ENCODE results near the gene CPNE6. TPM values are rescaled to one million over a fixed set of nuclear protein-coding genes. Genes with fewer than 3 reads are reported as not detected.
A peak's percentile ranks its signal among the peaks of the same experiment; 100 is the strongest.
"Not testable (repeated sequence)": the region's sequence is repeated elsewhere in the genome, so short reads cannot be mapped to it uniquely, and the experiment has no call there.

CPNE6 gene
- total and polyA plus RNA-seq, 2 donors (not counting 1 experiment from before 2014, with no cell fraction given) = not detected

GRCh38 chr14:24040692-24041091 lies 30.7 kb upstream of the CPNE6 start:
- Histone ChIP-seq H2AFZ (ENCODE audit: insufficient read depth, low read depth, low read length, poor library complexity, severe bottlenecking) (no peak overlapping the region), H3K4me1 (ENCODE audit: control insufficient read depth in 2 of 2, insufficient read depth in 2 of 2, low read length in 2 of 2) (peaks cover 0 to 9% of the 10 kb centered on the region in 2 donors), H3K27me3 (replicated peaks in 1 of 4; ENCODE audit: control extremely low read depth in 1 of 4, control insufficient read depth in 3 of 4, insufficient read depth in 4 of 4, low read length in 3 of 4) (no peaks in the 10 kb centered on the region), H3K27ac (ENCODE audit: low read length in 2 of 2) (no peak overlapping the region), H3K4me3 (ENCODE audit: control extremely low read depth in 1 of 5, extremely low read depth in 1 of 5, insufficient read depth in 1 of 5, low read depth in 2 of 5, low read length in 4 of 5) (no peak overlapping the region), H3K9me3 (ENCODE audit: control extremely low read depth in 1 of 3, control insufficient read depth in 2 of 3, insufficient read depth in 1 of 3, low read length in 2 of 3) (no peaks in the 10 kb centered on the region), H3K4me2 (replicated peaks; ENCODE audit: low read depth, low read length, poor library complexity, severe bottlenecking) (no peak overlapping the region), H3K36me3 (replicated peaks in 1 of 2; ENCODE audit: control extremely low read depth in 1 of 2, control insufficient read depth in 1 of 2, extremely low read depth in 1 of 2, insufficient read depth in 2 of 2, low read length in 1 of 2) (no peaks in the 10 kb centered on the region), H3K9ac (ENCODE audit: low read length) (no peak overlapping the region), H3K79me2 (ENCODE audit: control insufficient read depth, insufficient read depth, low read length) (no peaks in the 10 kb centered on the region), H4K20me1 (ENCODE audit: control insufficient read depth, insufficient read depth, low read length, poor library complexity, severe bottlenecking) (no peaks in the 10 kb centered on the region)
- POLR2A ChIA-PET = no interaction called here
- DNase-seq = no peak
- WGBS (ENCODE audit: insufficient coverage) = 83% methylated on average over 1 of the region's 2 CpGs
- ATAC-seq (ENCODE audit: low read depth) = no peak
- H3K4me3 Mint-ChIP-seq = no peak overlapping the region
- intact Hi-C loops (cut with micrococcal nuclease) = no loop called here
- H3K9me3 Mint-ChIP-seq (ENCODE audit: insufficient read depth) = no peaks in the 10 kb centered on the region
- H3K27ac Mint-ChIP-seq = no peak overlapping the region
- TF ChIP-seq EZH2 (IDR thresholded peaks at IDR 0.05; ENCODE audit: borderline replicate concordance, insufficient read depth, low read depth, low read length, poor library complexity, severe bottlenecking) = no peak
- no peak for TF ChIP-seq CTCF (IDR thresholded peaks at IDR 0.05)
- peaks cover 9% of the 10 kb centered on the region for H3K4me1 Mint-ChIP-seq
- CTCF ChIA-PET = no interaction called here
- no peaks in the 10 kb centered on the region for H3K27me3 Mint-ChIP-seq

- no peak overlapping the region for H2AFZ ChIP-seq (ENCODE audit: insufficient read depth, low read depth, low read length, poor library complexity, severe bottlenecking)
- POLR2A ChIA-PET = no interaction called here
- Mint-ChIP-seq H3K4me3 (no peak overlapping the region), H3K9me3 (ENCODE audit: insufficient read depth) (no peaks in the 10 kb centered on the region), H3K27ac (no peak overlapping the region), H3K4me1 (no peaks in the 10 kb centered on the region), H3K27me3 (no peaks in the 10 kb centered on the region)
- H3K36me3 ChIP-seq (replicated peaks in 1 of 2; ENCODE audit: control extremely low read depth in 1 of 2, control insufficient read depth in 1 of 2, extremely low read depth in 1 of 2, insufficient read depth in 2 of 2, low read length in 1 of 2) = no peaks in the 10 kb centered on the region
- no peak overlapping the region for H3K4me2 ChIP-seq (replicated peaks; ENCODE audit: low read depth, low read length, poor library complexity, severe bottlenecking)
- no peaks in the 10 kb centered on the region for H3K9me3 ChIP-seq (ENCODE audit: control extremely low read depth in 1 of 3, control insufficient read depth in 2 of 3, insufficient read depth in 1 of 3, low read length in 2 of 3)
- WGBS (ENCODE audit: insufficient coverage) = 81% methylated on average over 3 of the region's 5 CpGs
- DNase-seq = no peak
- ATAC-seq (ENCODE audit: low read depth) = no peak
- H3K27me3 ChIP-seq (replicated peaks in 1 of 4; ENCODE audit: control extremely low read depth in 1 of 4, control insufficient read depth in 3 of 4, insufficient read depth in 4 of 4, low read length in 3 of 4) = no peaks in the 10 kb centered on the region
- H3K27ac ChIP-seq (ENCODE audit: low read length in 2 of 2) = no peak overlapping the region
- H3K79me2 ChIP-seq (ENCODE audit: control insufficient read depth, insufficient read depth, low read length) = no peaks in the 10 kb centered on the region
- intact Hi-C loops (cut with micrococcal nuclease) = no loop called here
- no peaks in the 10 kb centered on the region for H3K4me1 ChIP-seq (ENCODE audit: control insufficient read depth in 2 of 2, insufficient read depth in 2 of 2, low read length in 2 of 2)
- H3K9ac ChIP-seq (ENCODE audit: low read length) = no peak overlapping the region
- TF ChIP-seq CTCF (IDR thresholded peaks at IDR 0.05) = no peak
- TF ChIP-seq EZH2 (IDR thresholded peaks at IDR 0.05; ENCODE audit: borderline replicate concordance, insufficient read depth, low read depth, low read length, poor library complexity, severe bottlenecking) = no peak
- no peak overlapping the region for H3K4me3 ChIP-seq (ENCODE audit: control extremely low read depth in 1 of 5, extremely low read depth in 1 of 5, insufficient read depth in 1 of 5, low read depth in 2 of 5, low read length in 4 of 5)
- CTCF ChIA-PET = interaction anchor here (1.1 kb wide), 3 partner anchors 10 to 66 kb away, joined by 3 read pairs; no protein-coding TSS in a partner anchor
- no peaks in the 10 kb centered on the region for H4K20me1 ChIP-seq (ENCODE audit: control insufficient read depth, insufficient read depth, low read length, poor library complexity, severe bottlenecking)
Measured at GRCh38 chr14:24042746-24043145, 28.6 kb upstream of the CPNE6 start.

- no CpG with 5 or more reads among the region's 2 CpGs for WGBS (ENCODE audit: insufficient coverage)
Measured at GRCh38 chr14:24049002-24049401, 22.4 kb upstream of the CPNE6 start.

More at GRCh38 chr14:24049002-24049401, 22.4 kb upstream of the CPNE6 start:
- Mint-ChIP-seq H3K4me1 (peaks cover 41% of the 10 kb centered on the region), H3K4me3 (peak overlapping the region; percentile 35), H3K27ac (peak overlapping the region; percentile 77)
- H3K9me3 ChIP-seq (ENCODE audit: control extremely low read depth in 1 of 3, control insufficient read depth in 2 of 3, insufficient read depth in 1 of 3, low read length in 2 of 3); H4K20me1 ChIP-seq (ENCODE audit: control insufficient read depth, insufficient read depth, low read length, poor library complexity, severe bottlenecking); POLR2A ChIA-PET; H3K9ac ChIP-seq (ENCODE audit: low read length); intact Hi-C loops (cut with micrococcal nuclease); H3K79me2 ChIP-seq (ENCODE audit: control insufficient read depth, insufficient read depth, low read length); H3K9me3 Mint-ChIP-seq (ENCODE audit: insufficient read depth); H3K36me3 ChIP-seq (replicated peaks in 1 of 2; ENCODE audit: control extremely low read depth in 1 of 2, control insufficient read depth in 1 of 2, extremely low read depth in 1 of 2, insufficient read depth in 2 of 2, low read length in 1 of 2); H3K4me3 ChIP-seq (ENCODE audit: control extremely low read depth in 1 of 5, extremely low read depth in 1 of 5, insufficient read depth in 1 of 5, low read depth in 2 of 5, low read length in 4 of 5); H3K27me3 Mint-ChIP-seq; H2AFZ ChIP-seq (ENCODE audit: insufficient read depth, low read depth, low read length, poor library complexity, severe bottlenecking); H3K27ac ChIP-seq (ENCODE audit: low read length in 2 of 2): not testable (repeated sequence)
- Histone ChIP-seq H3K27me3 (replicated peaks in 1 of 4; ENCODE audit: control extremely low read depth in 1 of 4, control insufficient read depth in 3 of 4, insufficient read depth in 4 of 4, low read length in 3 of 4) (peaks cover 0 to 11% (median 5%) of the 10 kb centered on the region in 4 experiments), H3K4me2 (replicated peaks; ENCODE audit: low read depth, low read length, poor library complexity, severe bottlenecking) (peak overlapping the region; percentile 3), H3K4me1 (ENCODE audit: control insufficient read depth in 2 of 2, insufficient read depth in 2 of 2, low read length in 2 of 2) (peaks cover 19 to 29% of the 10 kb centered on the region in 2 donors)
- DNase-seq (peak; percentile 49), ATAC-seq (ENCODE audit: low read depth) (peak; percentile 40)
- CTCF ChIA-PET = interaction anchor here (1.4 to 14.5 kb wide), 4 partner anchors 11 to 59 kb away, joined by 3 to 220 read pairs (median 5); partner anchors contain the start of gene PCK2

Data from B cell (primary cell).